Measurements from ENCODE around the gene RPRD1B.
"Not testable (repeated sequence)": the region's sequence is repeated elsewhere in the genome, so short reads cannot be mapped to it uniquely, and the experiment has no call there.

RPRD1B gene

DNA sequence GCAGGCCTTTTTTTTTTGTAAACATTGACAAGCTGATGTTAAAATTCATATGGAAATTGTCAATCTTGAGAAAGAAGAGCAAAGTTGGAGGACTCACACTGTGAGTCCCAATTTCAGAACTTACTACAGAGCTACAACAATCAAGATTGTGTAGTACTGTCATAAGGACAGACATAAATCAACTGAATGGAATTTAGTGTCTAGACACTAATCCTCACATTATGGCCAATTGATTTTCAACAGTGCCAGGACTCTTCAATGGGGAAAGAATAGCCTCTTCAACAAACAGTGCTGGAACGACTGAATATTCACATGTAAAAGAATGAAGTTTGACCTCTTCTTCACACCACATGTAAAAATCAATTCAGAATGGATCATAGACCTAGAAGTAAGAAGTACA is 70.7 kb downstream of the RPRD1B start:
- no peak for DNase-seq (ENCODE audit: low read depth in 2 of 2)

DNA sequence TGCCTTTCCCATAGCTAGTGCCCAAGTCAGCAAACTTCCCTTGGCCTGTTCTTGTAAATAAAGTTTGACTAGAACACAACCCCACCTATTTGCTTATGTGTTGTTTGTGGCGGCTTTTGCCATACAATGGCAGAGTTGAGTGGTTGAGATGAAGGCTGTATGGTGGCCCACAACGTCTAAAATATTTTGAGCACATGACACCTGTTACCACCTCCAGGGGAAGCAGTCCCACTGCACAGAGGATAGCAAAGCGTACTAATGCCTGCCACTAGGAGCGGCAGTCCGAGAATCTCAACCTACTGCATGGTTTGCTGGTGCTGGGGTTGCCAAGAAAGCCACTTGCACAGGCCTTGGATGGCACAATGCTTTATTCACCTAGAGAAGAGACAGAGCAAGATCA is 72.9 kb downstream of the RPRD1B start:
- no peak for DNase-seq (ENCODE audit: low read depth in 2 of 2)

DNA sequence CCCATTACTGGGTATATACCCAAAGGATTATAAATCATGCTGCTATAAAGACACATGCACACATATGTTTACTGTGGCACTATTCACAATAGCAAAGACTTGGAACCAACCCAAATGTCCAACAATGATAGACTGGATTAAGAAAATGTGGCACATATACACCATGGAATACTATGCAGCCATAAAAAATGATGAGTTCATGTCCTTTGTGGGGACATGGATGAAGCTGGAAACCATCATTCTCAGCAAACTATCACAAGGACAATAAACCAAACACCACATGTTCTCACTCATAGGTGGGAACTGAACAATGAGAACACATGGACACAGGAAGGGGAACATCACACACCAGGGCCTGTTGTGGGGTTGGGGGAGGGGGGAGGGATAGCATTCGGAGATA is 73.8 kb downstream of the RPRD1B start:
- DNase-seq (ENCODE audit: low read depth in 2 of 2) = not testable (repeated sequence)

DNA sequence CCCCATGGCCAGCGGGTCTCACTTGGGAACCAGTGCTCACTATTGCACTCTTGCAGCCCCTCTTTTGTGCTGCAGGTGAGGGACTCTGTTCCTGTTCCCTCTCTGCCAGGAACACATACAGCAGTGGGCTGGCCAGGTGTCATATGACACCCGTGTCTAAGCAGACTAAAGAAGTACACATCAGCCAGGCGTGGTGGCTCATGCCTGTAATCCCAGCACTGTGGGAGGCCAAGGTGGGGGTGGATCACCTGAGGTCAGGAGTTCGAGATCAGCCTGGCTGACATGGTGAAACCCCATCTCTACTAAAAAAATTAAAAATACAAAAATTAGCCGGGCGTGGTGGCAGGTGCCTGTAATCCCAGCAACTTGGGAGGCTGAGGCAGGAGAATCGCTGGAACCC is 74.4 kb downstream of the RPRD1B start:
- DNase-seq (ENCODE audit: low read depth in 2 of 2) = not testable (repeated sequence)

DNA sequence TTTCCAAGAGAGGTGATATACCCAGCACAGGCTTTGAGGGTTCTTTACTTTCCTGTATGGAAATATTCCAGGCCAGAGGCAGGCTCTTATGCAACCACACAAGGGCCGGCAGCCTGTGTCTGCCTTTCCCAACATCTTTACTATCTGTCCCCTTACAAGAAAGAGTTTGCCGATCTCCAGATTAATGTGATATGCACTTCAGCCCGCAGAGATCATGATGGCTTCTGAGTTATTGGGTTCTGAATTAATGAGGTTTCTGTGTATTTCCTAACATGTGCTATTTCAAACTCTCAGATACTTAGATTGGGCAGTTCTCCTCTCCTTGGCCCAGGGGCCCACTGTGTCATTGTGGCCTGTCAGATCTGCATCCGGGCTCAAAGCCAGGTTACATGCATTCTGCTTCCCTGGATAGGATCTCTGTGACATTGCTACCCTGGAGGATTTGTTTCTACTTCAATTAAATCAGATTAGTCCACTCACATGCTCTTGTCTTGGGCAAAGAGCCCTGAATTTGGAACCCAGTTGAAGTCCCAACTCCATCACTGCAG is 75.0 kb downstream of the RPRD1B start:
- no peak for DNase-seq (ENCODE audit: low read depth in 2 of 2)

DNA sequence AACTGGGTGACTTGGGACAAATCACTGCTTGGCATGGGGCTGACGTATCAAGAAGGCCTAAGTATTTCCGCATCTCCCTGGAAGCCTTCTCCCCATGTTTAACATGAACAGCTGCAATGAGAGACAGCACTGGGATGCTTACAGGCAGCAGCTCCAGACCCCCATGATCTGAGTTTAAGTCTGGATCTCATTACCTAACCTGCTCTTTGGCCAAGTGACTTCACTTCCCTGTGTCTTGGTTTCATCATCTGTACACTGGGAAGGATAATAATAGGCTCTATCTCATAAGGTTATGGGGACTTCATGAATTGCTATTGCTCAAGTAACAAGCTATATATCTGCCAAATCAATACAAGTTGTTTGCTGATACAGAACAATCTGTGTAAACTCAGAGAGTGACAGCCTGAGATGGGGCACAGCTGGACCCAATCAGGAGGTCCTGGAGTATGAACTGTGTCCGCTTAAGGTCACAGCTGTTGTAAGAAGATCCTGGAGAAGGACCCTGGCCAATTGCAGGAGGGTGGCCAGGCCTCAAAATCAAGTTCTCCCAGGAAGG is 75.5 kb downstream of the RPRD1B start:
- no peak for DNase-seq (ENCODE audit: low read depth in 2 of 2)

DNA sequence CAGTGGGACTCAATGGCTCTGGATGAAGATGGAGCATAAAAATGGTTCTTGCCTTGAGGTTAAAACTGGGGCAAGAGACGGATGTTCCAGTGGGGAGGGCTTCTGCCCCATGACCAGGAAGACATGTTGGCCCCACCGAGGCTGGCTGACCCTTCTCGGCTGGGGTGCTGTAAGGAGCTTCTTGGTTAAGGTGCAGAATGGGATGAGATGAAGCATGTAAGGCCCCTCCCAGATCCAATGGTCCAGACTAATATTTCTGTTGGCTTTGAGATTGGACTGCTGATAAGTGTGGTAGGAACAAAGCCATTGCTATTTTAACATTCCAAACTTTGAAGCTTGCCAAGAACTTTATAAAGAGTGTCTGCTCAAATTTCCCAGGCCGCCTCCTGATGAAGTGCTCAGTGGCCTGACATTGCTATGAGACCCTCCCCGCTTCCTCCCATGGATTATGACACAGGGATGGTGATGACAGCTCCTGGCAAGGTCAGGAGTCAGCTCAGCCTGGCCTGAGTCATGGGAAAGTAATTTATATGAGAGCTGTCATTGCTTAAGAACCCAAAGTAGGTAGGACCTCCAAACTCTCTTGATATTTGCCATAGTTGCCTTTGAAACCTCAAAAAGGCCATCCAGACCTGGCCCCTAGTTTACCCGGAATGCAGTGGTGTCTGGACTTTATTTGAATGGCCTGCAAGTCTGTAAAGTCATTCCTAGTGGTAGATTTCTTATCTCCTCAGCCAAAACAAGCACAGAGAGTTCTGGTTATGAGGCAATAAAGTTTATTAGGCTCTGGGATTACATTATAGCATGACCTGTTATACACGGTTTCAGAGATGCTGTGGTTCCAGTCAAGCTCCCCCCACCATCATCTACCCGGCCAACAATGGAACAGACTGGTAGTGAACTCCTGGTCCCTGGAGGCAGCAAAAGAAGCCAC is 76.3 kb downstream of the RPRD1B start:
- no peak for DNase-seq (ENCODE audit: low read depth in 2 of 2)

DNA sequence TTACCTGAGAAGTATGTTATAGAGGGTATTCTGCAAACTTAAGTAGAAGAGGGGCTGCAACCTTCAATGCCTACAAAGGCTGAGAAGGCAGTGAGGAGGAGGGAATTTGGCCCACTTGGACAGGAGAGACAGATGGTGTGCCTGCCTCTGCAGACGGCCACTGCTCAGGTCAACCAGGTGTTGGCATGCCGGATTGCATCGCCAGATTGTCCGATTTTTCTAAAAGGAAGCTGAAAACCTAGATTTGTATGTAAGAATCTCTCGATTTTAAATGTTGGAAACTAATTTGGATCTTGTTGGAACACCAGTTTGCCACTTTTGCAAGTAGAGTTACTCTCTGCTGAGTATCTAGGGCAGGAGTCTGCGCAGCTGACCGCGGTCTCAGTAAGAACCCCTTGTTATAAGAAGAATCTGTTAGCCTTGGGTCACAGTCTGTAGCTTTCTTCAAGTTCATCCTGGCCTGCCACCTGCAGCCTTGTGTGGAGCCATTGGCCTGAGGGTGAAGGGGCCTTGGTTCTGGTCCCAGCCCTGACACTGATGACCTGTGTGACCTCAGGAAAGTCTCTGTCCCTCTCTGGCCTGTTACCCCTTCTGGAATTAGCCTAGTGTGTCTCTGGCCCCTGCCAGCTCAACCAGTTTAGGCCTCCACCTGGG is 77.1 kb downstream of the RPRD1B start:
- DNase-seq (ENCODE audit: low read depth in 2 of 2) = no peak

DNA sequence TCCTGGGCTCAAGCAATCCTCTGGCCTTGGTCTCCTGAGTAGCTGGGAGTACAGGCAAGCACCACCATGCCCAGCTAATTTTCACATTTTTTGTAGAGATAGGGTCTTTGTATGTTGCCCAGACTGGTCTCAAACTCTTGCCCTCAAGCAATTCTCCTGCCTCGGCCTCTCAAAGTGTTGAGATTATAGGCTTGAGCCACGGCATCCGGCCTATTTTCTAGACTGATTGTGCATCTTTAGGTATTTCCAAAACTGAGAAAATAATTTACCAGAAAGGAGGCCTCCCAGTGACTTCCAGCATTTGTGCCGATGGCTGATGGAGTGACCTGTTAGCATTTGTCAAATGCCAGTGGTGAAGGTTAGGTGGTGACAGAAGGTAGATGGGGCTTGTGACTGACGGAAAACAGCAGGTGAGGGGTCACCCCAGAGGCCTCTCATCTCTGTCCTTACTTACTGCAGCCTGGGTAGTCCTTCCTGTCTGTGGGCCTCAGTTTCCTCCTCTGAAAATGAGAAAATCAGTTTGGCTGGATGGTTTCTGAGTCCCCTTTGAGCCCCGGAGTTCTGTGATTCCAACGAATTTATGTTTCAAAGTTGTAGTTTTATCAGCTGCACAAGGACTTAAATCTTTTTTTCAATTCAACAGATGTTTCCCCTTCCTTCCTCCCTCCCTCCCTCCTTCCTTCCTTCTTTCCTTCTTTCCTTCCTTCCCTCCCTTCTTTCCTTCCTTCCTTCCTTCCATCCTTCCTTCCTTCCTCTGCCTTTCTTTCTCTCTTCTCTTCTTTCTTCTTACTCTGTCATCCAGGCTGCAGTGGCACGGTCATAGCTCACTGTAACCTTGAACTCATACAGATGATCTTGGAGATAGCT is 78.1 kb downstream of the RPRD1B start:
- no peak for DNase-seq (ENCODE audit: low read depth in 2 of 2)

DNA sequence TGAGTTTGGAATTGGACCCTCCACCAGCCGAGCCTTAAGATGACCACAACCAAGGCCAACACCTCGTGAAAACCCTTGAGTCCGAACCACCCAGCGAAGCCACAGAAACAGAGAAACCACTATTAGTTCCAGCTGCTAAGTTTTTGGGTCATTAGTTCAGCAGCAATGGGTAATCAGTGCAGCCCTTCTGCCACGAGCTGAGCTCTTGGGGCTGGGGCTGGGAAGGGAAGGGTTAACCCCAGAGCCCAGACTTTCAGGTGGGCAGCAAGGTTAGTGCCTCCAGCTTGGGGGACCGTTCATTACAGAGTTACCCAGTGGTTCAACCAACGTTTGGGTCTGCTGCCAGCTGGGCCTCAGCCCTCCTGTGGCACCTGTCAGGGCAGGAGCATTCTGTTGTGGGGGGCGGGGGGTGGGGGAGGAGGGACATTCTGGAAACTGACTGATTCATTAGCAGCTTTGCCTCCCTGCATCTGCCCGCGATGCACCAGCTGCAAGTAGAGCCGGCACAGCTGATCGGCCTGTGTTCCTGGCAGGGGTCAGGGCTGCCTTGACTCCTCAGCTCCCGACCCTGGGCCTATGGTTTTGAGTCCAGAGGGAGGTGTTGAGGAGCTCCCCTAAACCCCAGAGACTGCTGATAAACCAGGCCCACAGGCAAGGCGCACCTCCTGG is 78.8 kb downstream of the RPRD1B start:
- no peak for DNase-seq (ENCODE audit: low read depth in 2 of 2)

DNA sequence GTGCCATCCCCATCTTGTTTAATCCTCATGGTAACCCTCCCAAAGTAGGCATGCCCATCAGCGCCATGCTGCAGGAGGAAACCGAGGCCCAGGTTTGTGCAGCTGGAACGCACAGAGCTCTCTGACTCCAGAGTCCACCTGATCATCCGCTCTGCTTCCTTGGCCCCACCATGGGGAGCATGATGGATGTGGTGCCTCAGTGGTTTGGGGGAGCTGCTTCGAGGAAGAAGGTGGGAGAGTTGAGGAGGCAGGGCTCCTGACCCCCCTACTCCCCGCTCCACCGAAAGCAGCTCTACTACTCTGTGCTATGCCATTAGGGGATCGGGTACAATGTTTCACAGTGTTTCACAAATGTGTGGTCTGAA is 79.4 kb downstream of the RPRD1B start:
- no peak for DNase-seq (ENCODE audit: low read depth in 2 of 2)

DNA sequence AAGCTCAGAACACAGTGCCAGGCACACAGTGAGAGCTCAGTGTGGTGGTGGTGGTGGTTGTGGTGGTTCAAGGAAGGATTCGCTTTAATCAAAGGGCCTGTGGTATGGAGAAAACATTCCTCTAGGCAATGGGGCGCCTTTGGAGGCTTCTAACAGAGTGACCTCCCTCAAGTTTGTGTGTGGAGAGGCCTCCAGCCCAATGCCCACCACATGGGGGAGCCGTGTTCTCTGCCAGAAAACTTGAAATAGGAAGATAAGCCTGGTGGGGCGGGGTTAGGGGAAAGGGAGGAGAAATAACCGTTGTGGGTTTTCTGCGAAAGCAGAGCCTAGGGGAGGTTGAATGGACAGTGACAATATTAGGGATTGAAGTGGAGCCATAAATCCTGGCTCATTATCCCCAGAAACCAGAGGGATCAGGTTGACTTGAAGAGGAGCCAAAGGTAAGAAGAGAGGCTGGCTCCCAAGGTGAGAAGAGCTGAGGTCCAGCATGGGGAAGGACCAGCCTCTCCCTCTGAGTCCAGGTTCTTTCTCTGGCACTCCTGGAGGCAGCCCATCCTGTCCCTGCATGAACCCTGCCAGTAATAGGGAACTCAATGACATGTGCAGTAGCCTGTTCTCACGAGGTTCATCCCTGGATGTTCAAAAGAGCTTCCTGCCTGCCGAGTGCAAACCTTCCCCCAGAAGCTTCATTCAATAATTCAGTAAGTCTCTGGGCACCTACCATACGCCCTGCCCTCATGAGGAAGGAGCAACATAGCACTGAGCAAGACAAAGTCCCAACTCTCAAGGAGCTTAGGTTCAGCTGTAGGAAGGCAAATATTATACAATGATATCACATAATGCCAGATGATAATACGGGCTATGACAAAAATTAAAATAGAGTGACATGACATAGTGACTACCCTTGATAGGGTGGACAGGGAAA is 80.1 kb downstream of the RPRD1B start:
- no peak for DNase-seq (ENCODE audit: low read depth in 2 of 2)

DNA sequence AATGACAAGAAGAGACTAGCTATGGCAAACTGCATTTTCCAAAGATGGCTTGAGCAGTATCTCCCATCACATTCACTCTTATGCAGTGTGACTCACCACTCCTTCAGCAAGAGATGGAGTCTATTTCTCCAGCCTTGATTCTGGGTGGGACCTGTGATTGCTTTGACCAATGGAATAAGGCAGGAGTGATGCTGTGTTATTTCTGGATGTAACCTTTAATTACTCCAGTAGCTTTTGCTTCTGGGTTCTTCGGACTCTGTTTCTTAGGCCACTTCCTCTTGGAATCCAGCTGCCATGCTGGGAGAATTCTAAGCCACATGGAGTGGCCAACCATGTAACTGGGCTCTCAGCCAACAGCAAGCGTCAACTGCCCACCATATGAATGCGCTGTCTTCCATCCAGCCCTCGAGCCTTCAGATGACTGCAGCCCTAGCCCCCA is 80.8 kb downstream of the RPRD1B start:
- DNase-seq (ENCODE audit: low read depth in 2 of 2) = no peak

DNA sequence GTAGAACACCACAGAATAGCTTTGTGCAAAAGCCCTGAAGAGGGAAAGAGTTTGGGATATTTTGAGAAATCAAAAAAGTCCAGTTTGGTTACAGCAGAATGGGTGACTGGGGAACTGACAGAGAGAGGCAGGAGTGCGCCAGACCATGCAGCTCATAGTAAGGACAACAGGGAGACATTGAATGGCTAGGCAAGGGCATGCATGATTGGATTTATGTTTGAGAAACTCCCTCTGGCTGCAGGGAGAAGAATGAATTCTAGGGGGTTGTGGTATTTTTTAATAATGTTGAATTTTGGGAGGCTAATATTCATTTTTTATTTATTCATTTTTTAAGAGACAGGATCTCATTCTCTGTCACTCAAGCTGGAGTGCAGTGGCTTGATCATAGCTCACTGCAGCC is 81.7 kb downstream of the RPRD1B start:
- no peak for DNase-seq (ENCODE audit: low read depth in 2 of 2)

DNA sequence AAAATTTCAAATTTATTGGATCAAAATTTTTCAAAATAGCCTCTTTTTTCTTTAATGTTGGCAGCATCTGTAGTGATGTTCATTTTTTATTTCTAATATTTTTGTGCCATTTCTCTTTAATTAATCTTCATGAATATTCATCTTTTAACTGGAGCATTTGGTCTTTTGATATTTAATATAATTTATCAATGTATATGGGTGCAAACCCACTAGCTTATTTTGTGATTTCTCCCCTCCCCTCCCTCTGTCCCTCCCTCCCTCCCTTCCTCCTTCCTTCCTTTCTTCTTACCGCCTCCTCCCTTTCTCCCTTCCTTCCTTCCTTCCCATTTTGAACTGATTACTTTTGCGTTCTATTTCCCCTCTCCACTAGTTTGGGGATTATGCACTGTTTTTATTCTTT is 82.3 kb downstream of the RPRD1B start:
- no peak for DNase-seq (ENCODE audit: low read depth in 2 of 2)

DNA sequence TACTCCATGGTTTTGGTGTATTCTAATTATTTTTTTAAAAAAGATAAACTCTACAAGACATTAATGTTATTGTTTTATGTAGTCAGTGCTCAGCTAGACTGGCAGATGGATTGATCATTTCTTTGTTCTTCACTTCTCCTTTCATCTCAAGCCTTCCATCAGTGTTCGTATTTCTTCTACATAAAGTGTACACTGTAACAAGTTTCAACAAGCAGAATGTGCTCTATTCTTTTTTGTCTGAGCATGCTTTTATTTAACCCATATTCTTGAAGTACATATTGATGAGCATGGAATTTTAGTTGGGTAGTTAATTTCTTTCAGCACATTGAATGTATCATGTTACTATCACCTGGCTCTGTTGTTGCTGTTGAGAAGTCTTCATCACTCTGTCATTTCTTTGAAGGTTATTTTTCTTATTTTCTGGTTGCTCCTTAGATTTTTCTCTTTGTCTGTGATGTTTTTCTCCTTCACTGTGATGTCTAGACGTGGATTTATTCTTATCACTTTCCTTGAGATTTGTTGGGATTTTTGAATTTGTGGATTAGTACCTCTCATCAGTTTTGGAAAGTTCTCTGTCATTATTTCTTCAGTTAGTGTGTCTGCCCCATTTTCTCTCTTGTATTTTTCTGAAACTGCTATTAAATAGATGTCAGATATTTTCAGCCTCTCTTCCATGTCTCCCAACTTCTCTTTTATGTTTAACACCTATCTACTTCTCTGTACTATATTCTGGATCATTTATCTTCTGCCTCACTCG is 83.0 kb downstream of the RPRD1B start:
- no peak for DNase-seq (ENCODE audit: low read depth in 2 of 2)

DNA sequence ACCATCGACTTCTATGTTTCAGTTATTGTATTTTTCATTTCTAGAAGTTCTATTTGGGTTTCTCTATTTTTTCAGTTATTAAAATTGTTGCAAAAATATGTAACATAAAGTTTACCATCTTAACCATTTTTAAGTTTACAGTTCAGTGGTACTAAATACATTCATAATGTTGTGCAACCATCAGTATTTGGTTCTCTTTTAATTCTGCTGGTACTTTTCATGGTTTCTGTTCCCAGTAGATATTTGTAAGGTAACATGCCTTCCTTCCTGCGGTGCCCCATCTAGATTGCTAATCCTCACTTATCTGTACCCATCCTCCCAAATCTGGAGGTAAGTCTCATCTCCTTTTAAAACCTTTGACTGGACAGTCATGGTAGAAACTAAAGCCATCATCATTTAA is 83.7 kb downstream of the RPRD1B start:
- DNase-seq (ENCODE audit: low read depth in 2 of 2) = no peak

DNA sequence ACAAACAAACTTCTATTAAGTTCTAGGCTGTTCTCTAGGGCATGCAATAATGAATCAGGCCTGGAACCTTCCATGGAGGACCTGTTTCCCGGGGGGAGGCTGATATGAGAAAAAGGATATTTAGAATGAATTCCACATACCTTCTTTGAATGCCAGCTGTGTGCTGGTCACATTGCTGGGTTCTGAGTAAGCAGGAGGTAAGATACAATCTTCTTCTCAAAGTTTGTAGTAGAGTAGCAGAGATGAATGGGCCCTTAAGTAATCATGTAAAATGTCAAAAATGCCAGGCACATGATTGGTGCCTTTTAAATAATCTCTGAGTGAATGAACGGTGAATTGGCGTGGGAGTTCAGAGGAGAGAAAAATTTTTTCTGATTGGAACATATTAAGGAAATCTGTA is 84.1 kb downstream of the RPRD1B start:
- DNase-seq (ENCODE audit: low read depth in 2 of 2) = no peak

DNA sequence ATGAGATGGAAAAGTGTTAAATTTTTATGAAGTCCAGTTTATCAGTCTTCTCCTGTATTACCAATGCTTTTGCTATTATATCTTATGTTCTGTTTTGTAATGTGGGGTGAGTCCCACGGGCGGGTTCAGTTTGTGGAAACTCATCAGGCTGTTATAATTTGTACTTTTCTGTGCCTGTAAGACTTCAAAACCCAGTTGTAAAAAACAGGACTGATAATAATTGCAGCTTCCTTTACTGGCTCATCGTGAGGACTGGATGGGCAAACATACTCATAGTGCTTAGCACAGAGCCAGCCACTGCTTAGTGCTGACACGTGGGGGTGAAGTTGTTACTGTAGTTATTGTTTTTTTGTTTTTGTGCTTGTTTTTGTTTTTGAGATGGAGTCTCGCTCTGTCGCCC is 85.9 kb downstream of the RPRD1B start:
- DNase-seq (ENCODE audit: low read depth in 2 of 2) = no peak

Measured in stimulated activated CD4-positive, alpha-beta T cell treated with anti-CD3 and anti-CD28 coated beads, Interleukin-1b, Interleukin-23, amount 100 ng/mL, for 1 hour (primary cell).